H1 (cell line): ENCODE measurements around the gene CTF1. TPM values are rescaled to one million over a fixed set of nuclear protein-coding genes. Genes with fewer than 3 reads are reported as not detected.

Source experiments
- BRCA1 ChIP-seq: IDR thresholded peaks from 2 replicates; pipeline ENCODE4 v1.6.1; 2012; ENCODE audit warnings: low read depth, low read length, improper control_type of control experiment
- CHD2 ChIP-seq: IDR thresholded peaks from 2 replicates; pipeline ENCODE4 v1.6.1; 2012; ENCODE audit warnings: low read length, improper control_type of control experiment
- EGR1 ChIP-seq: IDR thresholded peaks from 2 replicates; pipeline ENCODE4 v1.6.1; 2011; ENCODE audit warnings: low read depth, low read length, borderline replicate concordance
- FOSL1 ChIP-seq: IDR thresholded peaks from 2 replicates; pipeline ENCODE4 v1.6.1; 2011; ENCODE audit warnings: mild to moderate bottlenecking, low read depth, low read length, moderate library complexity; ENCODE audit not compliant: insufficient read depth
- JUN ChIP-seq: IDR thresholded peaks from 2 replicates; pipeline ENCODE4 v1.6.1; 2011; ENCODE audit warnings: low read depth, mild to moderate bottlenecking, improper control_type of control experiment, low read length
- NRF1 ChIP-seq: IDR thresholded peaks from 2 replicates; pipeline ENCODE4 v1.6.1; 2011; ENCODE audit warnings: mild to moderate bottlenecking, low read depth, low read length, improper control_type of control experiment
- RFX5 ChIP-seq: IDR thresholded peaks from 2 replicates; pipeline ENCODE4 v1.6.1; 2011; ENCODE audit warnings: low read depth, low read length, improper control_type of control experiment, borderline replicate concordance
- SP4 ChIP-seq: IDR thresholded peaks from 2 replicates; pipeline ENCODE4 v1.6.1; 2012; ENCODE audit warnings: low read length, inconsistent platforms
- TCF12 ChIP-seq: IDR thresholded peaks from 2 replicates; pipeline ENCODE4 v1.6.1; 2011; ENCODE audit warnings: low read depth, mild to moderate bottlenecking, low read length
- polyA plus RNA-seq, 7 experiments: library from polyadenylated mRNA; depleted of rRNA in 3 of 7; stranded (reverse) in 5 of 7; unstranded in 2 of 7; fragments of >200 nt in 5 of 7; fragments of 200-250 nt in 2 of 7; gene quantifications; 1 replicate in 5 of 7; 2 replicates in 1 of 7; 4 replicates in 1 of 7; pipeline versions ENCODE4 v1.2.1 to v1.2.3, GENCODE V29; 2011 to 2013; ENCODE audit warnings: missing spikeins in 2 of 7, mixed read lengths in 2 of 7
- total RNA-seq: library from RNA; stranded (reverse); fragmentation: NEBNext Ultra II Directional; extraction: Animal tissue kit (Norgen Biotek cat#: 25700); gene quantifications from 2 replicates; pipeline ENCODE4 v1.2.1, GENCODE V29; 2021

The CTF1 gene
- total and polyA plus RNA-seq, 2 of the 8 experiments (the other 6 are each of a cell fraction or from before 2014, with no cell fraction given) = 0.97 to 3.4 TPM

DNA sequence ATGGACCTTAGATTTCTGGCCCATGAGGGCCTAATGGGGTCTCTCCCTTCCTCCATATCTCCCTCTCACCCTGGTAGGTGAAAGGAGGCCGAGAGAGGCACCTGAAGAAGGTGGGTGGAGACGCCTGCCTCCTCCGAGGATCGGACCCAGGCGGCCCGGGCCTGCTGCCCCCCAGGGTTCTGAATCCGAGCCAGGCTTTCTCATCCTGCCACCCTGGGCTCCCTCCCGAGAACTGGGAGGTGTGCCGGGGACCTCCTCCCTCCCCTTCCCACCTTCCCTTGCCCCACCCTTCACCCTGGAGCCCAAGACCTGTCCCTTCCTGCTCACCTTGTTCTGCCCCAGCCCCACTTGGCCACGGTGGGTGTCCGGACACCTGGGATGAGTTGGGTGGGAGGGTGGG lies 32.0 kb downstream of the CTF1 start (continued):
- TF ChIP-seq NRF1 (no peak), BRCA1 (no peak), RFX5 (no peak), FOSL1 (no peak), JUN (no peak), CHD2 (no peak), SP4 (no peak), EGR1 (no peak), TCF12 (no peak)
